ENCODE measurements around the gene PCDHA11. TPM values are rescaled to one million over a fixed set of nuclear protein-coding genes. Genes with fewer than 3 reads are reported as not detected.
"Not testable (repeated sequence)": the region's sequence is repeated elsewhere in the genome, so short reads cannot be mapped to it uniquely, and the experiment has no call there.

The PCDHA11 gene
- total and polyA plus RNA-seq, 4 donors: 3.0 to 13.0 (median 10.7) TPM

DNA sequence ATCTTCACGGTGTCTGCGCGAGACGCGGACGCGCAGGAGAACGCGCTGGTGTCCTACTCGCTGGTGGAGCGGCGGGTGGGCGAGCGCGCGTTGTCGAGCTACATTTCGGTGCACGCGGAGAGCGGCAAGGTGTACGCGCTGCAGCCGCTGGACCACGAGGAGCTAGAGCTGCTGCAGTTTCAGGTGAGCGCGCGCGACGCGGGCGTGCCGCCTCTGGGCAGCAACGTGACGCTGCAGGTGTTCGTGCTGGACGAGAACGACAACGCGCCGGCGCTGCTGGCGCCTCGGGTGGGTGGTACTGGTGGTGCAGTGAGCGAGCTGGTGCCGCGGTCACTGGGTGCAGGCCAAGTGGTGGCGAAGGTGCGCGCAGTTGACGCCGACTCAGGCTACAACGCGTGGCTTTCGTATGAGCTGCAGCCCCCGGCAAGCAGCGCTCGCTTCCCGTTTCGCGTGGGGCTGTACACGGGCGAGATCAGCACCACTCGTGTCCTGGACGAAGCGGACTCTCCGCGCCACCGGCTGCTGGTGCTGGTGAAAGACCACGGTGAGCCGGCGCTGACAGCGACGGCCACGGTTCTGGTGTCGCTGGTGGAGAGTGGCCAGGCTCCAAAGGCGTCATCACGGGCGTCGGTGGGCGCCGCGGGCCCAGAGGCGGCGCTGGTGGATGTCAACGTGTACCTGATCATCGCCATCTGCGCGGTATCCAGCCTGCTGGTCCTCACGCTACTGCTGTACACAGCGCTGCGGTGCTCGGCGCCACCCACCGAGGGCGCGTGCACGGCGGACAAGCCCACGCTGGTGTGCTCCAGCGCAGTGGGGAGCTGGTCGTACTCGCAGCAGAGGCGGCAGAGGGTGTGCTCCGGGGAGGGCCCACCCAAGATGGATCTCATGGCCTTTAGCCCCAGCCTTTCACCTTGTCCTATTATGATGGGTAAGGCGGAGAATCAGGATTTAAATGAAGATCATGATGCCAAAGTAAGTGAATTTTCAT is 39.0 kb upstream of the PCDHA11 start:
- not testable (repeated sequence) for H3K27ac ChIP-seq (ENCODE audit: low read depth, low read length); H3K4me3 ChIP-seq (ENCODE audit: low read depth, low read length); DNase-seq (ENCODE audit: low read depth in 4 of 6, low spot score in 6 of 6); H3K27me3 ChIP-seq (ENCODE audit: control insufficient read depth, insufficient read depth, low read length); H3K36me3 ChIP-seq (ENCODE audit: control insufficient read depth, insufficient read depth, low read length); H3K4me1 ChIP-seq (ENCODE audit: control insufficient read depth, insufficient read depth, low read length)
- H3K9me3 ChIP-seq (ENCODE audit: control insufficient read depth, insufficient read depth, low read length): peaks cover 13% of the 10 kb centered on the region
- WGBS (ENCODE audit: insufficient coverage): 32% methylated on average over 100 of the region's 106 CpGs

DNA sequence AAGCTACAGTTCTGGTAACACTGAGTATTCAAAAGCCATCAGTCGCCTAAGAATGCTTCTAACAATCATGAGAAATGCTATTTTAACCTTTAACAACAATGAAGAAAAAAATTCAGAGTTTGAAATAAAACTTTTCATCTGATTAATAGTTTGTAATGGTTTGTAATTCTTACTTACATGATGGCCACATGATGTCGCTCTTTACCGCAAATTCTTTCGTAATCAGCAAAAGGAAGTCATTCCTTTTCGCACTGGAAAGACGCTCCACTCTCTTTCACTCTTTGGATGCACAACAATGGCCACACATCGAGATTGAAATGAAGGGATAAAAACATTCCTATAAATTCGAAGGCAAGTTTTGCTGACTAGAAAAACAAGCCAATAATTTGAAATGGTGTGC is 34.8 kb upstream of the PCDHA11 start, which contains the start of gene PCDHA7:
Gene PCDHA7 (plus strand): TSS at position 277 of the 400 bp plus-strand sequence. CDS start 115 bp downstream, at position 392.
- WGBS (ENCODE audit: insufficient coverage): no CpG with 5 or more reads among the region's 8 CpGs
- H3K27ac ChIP-seq (ENCODE audit: low read depth, low read length): no peak within 1 kb of the TSS
- no peaks in the 10 kb centered on the region for H3K4me1 ChIP-seq (ENCODE audit: control insufficient read depth, insufficient read depth, low read length)
- H3K9me3 ChIP-seq (ENCODE audit: control insufficient read depth, insufficient read depth, low read length): peaks cover 16% of the 10 kb centered on the region
- no peaks in the 10 kb centered on the region for H3K27me3 ChIP-seq (ENCODE audit: control insufficient read depth, insufficient read depth, low read length)
- peaks cover 17% of the 10 kb centered on the region for H3K36me3 ChIP-seq (ENCODE audit: control insufficient read depth, insufficient read depth, low read length)
- H3K4me3 ChIP-seq (ENCODE audit: low read depth, low read length): no peak within 1 kb of the TSS
- peak in 2 of 6 donors; percentile 21 to 67 for DNase-seq (ENCODE audit: low read depth in 4 of 6, low spot score in 6 of 6)

DNA sequence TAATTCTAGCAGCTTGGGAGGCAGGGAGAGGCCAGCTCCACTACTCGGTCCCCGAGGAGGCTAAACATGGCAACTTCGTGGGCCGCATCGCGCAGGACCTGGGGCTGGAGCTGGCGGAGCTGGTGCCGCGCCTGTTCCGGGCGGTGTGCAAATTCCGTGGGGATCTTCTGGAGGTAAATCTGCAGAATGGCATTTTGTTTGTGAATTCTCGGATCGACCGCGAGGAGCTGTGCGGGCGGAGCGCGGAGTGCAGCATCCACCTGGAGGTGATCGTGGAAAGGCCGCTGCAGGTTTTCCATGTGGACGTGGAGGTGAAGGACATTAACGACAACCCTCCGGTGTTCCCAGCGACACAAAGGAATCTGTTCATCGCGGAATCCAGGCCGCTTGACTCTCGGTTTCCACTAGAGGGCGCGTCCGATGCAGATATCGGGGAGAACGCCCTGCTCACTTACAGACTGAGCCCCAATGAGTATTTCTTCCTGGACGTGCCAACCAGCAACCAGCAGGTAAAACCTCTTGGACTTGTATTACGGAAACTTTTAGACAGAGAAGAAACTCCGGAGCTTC is 34.2 kb upstream of the PCDHA11 start:
- not testable (repeated sequence) for H3K4me3 ChIP-seq (ENCODE audit: low read depth, low read length); H3K4me1 ChIP-seq (ENCODE audit: control insufficient read depth, insufficient read depth, low read length); H3K27ac ChIP-seq (ENCODE audit: low read depth, low read length); H3K27me3 ChIP-seq (ENCODE audit: control insufficient read depth, insufficient read depth, low read length)
- WGBS (ENCODE audit: insufficient coverage): 14% methylated on average over 23 of the region's 38 CpGs
- Histone ChIP-seq H3K9me3 (ENCODE audit: control insufficient read depth, insufficient read depth, low read length) (peaks cover 16% of the 10 kb centered on the region), H3K36me3 (ENCODE audit: control insufficient read depth, insufficient read depth, low read length) (peaks cover 17% of the 10 kb centered on the region)
- DNase-seq (ENCODE audit: low read depth in 4 of 6, low spot score in 6 of 6): peak in 1 of 6 donors; percentile 8

DNA sequence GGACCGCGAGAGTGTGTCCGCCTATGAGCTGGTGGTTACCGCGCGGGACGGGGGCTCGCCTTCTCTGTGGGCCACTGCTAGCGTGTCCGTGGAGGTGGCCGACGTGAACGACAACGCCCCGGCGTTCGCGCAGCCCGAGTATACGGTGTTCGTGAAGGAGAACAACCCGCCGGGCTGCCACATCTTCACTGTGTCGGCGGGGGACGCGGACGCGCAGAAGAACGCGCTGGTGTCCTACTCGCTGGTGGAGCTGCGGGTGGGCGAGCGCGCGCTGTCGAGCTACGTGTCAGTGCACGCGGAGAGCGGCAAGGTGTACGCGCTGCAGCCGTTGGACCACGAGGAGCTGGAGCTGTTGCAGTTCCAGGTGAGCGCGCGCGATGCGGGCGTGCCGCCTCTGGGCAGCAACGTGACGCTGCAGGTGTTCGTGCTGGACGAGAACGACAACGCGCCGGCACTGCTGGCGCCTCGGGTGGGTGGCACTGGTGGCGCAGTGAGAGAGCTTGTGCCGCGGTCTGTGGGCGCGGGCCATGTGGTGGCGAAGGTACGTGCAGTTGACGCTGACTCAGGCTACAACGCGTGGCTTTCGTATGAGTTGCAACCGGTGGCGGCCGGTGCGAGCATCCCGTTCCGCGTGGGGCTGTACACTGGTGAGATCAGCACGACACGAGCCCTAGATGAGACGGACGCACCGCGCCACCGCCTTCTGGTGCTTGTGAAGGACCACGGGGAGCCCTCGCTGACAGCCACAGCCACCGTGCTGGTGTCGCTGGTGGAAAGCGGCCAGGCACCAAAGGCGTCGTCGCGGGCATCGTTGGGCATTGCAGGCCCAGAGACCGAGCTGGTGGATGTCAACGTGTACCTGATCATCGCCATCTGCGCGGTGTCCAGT is 32.9 kb upstream of the PCDHA11 start:
- no peak overlapping the region for H3K4me3 ChIP-seq (ENCODE audit: low read depth, low read length)
- no peaks in the 10 kb centered on the region for H3K4me1 ChIP-seq (ENCODE audit: control insufficient read depth, insufficient read depth, low read length)
- no peak for DNase-seq (ENCODE audit: low read depth in 4 of 6, low spot score in 6 of 6)
- H3K36me3 ChIP-seq (ENCODE audit: control insufficient read depth, insufficient read depth, low read length): peaks cover 10% of the 10 kb centered on the region
- H3K9me3 ChIP-seq (ENCODE audit: control insufficient read depth, insufficient read depth, low read length): peaks cover 13% of the 10 kb centered on the region
- no peak overlapping the region for H3K27ac ChIP-seq (ENCODE audit: low read depth, low read length)
- no peaks in the 10 kb centered on the region for H3K27me3 ChIP-seq (ENCODE audit: control insufficient read depth, insufficient read depth, low read length)
- WGBS (ENCODE audit: insufficient coverage): 33% methylated on average over 103 of the region's 103 CpGs

DNA sequence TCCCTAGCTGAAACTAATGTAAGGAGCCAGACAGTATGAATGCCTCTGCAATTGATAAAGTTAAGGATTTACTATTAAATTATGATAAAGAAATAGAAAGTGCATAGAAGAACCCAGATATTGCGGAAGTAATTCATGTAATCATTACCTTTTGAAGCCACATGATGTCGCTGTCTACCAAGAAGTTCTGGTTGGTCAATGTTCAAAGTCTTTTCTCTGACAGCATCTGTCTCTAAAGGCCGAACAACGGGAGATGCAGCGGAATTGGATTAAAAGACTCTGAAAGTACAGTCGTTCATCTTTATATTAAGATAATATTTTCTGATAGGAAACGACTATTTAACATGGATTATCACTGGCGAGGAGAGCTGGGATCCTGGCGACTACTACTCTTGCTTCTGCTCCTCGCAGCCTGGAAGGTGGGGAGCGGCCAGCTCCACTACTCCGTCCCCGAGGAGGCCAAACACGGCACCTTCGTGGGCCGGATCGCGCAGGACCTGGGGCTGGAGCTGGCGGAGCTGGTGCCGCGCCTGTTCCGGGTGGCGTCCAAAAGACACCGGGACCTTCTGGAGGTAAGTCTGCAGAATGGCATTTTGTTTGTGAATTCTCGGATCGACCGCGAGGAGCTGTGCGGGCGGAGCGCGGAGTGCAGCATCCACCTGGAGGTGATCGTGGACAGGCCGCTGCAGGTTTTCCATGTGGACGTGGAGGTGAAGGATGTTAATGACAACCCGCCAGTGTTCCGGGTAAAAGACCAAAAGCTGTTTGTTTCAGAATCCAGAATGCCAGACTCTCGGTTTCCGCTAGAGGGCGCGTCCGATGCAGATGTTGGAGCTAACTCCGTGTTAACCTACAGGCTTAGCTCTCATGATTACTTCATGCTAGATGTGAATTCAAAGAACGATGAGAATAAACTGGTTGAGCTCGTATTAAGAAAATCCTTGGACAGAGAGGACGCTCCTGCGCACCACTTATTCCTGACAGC is 27.5 kb upstream of the PCDHA11 start, which contains the start of gene PCDHA8:
Gene PCDHA8 (plus strand): TSS at position 210 of the 985 bp plus-strand sequence. CDS start 135 bp downstream, at position 345.
- H3K9me3 ChIP-seq (ENCODE audit: control insufficient read depth, insufficient read depth, low read length): peaks cover 4% of the 10 kb centered on the region
- peak in 1 of 6 donors; percentile 38 for DNase-seq (ENCODE audit: low read depth in 4 of 6, low spot score in 6 of 6)
- H3K4me3 ChIP-seq (ENCODE audit: low read depth, low read length): no peak within 1 kb of the TSS
- no peaks in the 10 kb centered on the region for H3K4me1 ChIP-seq (ENCODE audit: control insufficient read depth, insufficient read depth, low read length)
- 24% methylated on average over 42 of the region's 47 CpGs for WGBS (ENCODE audit: insufficient coverage)
- no peaks in the 10 kb centered on the region for H3K27me3 ChIP-seq (ENCODE audit: control insufficient read depth, insufficient read depth, low read length)
- H3K27ac ChIP-seq (ENCODE audit: low read depth, low read length): no peak within 1 kb of the TSS
- H3K36me3 ChIP-seq (ENCODE audit: control insufficient read depth, insufficient read depth, low read length): peaks cover 2% of the 10 kb centered on the region

DNA sequence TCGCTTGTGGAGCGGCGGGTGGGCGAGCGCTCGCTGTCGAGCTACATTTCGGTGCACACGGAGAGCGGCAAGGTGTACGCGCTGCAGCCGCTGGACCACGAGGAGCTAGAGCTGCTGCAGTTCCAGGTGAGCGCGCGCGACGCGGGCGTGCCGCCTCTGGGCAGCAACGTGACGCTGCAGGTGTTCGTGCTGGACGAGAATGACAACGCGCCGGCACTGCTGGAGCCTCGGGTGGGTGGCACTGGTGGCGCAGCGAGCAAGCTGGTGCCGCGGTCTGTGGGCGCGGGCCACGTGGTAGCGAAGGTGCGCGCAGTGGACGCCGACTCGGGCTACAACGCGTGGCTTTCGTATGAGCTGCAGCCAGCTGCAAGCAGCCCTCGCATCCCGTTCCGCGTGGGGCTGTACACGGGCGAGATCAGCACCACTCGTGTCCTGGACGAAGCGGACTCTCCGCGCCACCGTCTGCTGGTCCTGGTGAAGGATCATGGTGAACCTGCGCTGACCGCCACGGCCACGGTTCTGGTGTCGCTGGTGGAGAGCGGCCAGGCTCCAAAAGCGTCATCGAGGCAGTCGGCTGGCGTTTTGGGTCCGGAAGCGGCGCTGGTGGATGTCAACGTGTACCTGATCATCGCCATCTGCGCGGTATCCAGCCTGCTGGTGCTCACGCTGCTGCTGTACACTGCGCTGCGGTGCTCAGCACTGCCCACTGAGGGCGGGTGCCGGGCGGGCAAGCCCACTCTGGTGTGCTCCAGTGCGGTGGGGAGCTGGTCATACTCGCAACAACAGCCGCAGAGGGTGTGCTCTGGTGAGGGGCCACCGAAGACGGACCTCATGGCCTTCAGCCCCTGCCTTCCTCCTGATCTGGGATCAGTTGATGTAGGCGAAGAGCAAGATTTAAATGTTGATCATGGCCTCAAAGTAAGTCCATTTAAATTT is 25.7 kb upstream of the PCDHA11 start:
- DNase-seq (ENCODE audit: low read depth in 4 of 6, low spot score in 6 of 6): no peak
- no peaks in the 10 kb centered on the region for H3K36me3 ChIP-seq (ENCODE audit: control insufficient read depth, insufficient read depth, low read length)
- H3K27me3 ChIP-seq (ENCODE audit: control insufficient read depth, insufficient read depth, low read length): no peaks in the 10 kb centered on the region
- H3K4me3 ChIP-seq (ENCODE audit: low read depth, low read length): no peak overlapping the region
- H3K9me3 ChIP-seq (ENCODE audit: control insufficient read depth, insufficient read depth, low read length): peaks cover 3% of the 10 kb centered on the region
- 38% methylated on average over 86 of the region's 87 CpGs for WGBS (ENCODE audit: insufficient coverage)
- no peaks in the 10 kb centered on the region for H3K4me1 ChIP-seq (ENCODE audit: control insufficient read depth, insufficient read depth, low read length)
- no peak overlapping the region for H3K27ac ChIP-seq (ENCODE audit: low read depth, low read length)

DNA sequence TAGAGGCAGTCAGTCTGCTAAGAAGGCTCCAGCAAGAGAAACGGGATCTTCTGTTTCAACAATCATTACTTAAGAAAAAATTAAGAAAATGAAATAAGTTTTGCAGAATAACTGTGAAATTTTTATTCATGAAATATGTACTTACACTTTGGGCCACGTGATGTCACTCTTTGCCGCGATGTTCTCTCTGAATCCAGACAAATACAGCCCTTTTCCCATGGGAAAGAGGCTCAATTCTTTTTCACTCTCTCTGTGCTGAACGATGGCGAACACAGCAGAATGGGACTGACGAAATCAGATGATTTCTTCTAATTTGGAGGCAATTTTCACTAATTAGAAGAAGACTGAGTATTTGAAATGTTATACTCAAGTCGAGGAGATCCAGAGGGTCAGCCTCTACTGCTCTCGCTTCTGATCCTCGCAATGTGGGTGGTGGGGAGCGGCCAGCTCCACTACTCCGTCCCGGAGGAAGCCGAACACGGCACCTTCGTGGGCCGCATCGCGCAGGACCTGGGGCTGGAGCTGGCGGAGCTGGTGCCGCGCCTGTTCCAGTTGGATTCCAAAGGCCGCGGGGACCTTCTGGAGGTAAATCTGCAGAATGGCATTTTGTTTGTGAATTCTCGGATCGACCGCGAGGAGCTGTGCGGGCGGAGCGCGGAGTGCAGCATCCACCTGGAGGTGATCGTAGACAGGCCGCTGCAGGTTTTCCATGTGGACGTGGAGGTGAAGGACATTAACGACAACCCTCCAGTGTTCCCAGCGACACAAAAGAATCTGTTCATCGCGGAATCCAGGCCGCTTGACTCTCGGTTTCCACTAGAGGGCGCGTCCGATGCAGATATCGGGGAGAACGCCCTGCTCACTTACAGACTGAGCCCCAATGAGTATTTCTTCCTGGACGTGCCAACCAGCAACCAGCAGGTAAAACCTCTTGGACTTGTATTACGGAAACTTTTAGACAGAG is 20.3 kb upstream of the PCDHA11 start, which contains the start of gene PCDHA9:
Gene PCDHA9 (plus strand): TSS at position 244 of the 964 bp plus-strand sequence. CDS start 114 bp downstream, at position 358.
- H3K9me3 ChIP-seq (ENCODE audit: control insufficient read depth, insufficient read depth, low read length); H3K4me1 ChIP-seq (ENCODE audit: control insufficient read depth, insufficient read depth, low read length); H3K36me3 ChIP-seq (ENCODE audit: control insufficient read depth, insufficient read depth, low read length); H3K27me3 ChIP-seq (ENCODE audit: control insufficient read depth, insufficient read depth, low read length); H3K4me3 ChIP-seq (ENCODE audit: low read depth, low read length); H3K27ac ChIP-seq (ENCODE audit: low read depth, low read length): not testable (repeated sequence)
- DNase-seq (ENCODE audit: low read depth in 4 of 6, low spot score in 6 of 6): peak in 2 of 6 donors; percentile 4 to 30
- WGBS (ENCODE audit: insufficient coverage): 21% methylated on average over 23 of the region's 48 CpGs
